Astrocyte of the cerebellum (primary cell): Measurements from ENCODE around the gene TLN1.

ENCODE experiments used
- DNase-seq: peaks from one replicate; pipeline ENCODE4 v3.0.0-alpha.2; 2011; ENCODE audit warnings: low read depth
- H3K4me3 ChIP-seq: 2 replicates; pipeline ENCODE4 v1.5.1; 2011; ENCODE audit warnings: mild to moderate bottlenecking, low read depth, low read length, moderate library complexity
- in situ Hi-C: cut with HindIII; loops from 2 replicates; pipeline ENCODE4 v1.10.0; 2017; ENCODE audit warnings: low sequenced_read_pairs
- TF ChIP-seq, protein P1 (sequence below): IDR thresholded peaks from 2 replicates; pipeline ENCODE4 v1.5.1; 2012; ENCODE audit warnings: low read length, low read depth, moderate library complexity, mild to moderate bottlenecking; ENCODE audit errors: missing control alignments

The TLN1 gene

GRCh38 chr9:35666045-35666444, 66.0 kb downstream of the TLN1 start:
- TF ChIP-seq, protein P1, sequence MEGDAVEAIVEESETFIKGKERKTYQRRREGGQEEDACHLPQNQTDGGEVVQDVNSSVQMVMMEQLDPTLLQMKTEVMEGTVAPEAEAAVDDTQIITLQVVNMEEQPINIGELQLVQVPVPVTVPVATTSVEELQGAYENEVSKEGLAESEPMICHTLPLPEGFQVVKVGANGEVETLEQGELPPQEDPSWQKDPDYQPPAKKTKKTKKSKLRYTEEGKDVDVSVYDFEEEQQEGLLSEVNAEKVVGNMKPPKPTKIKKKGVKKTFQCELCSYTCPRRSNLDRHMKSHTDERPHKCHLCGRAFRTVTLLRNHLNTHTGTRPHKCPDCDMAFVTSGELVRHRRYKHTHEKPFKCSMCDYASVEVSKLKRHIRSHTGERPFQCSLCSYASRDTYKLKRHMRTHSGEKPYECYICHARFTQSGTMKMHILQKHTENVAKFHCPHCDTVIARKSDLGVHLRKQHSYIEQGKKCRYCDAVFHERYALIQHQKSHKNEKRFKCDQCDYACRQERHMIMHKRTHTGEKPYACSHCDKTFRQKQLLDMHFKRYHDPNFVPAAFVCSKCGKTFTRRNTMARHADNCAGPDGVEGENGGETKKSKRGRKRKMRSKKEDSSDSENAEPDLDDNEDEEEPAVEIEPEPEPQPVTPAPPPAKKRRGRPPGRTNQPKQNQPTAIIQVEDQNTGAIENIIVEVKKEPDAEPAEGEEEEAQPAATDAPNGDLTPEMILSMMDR, result no peak
- in situ Hi-C loops, result no loop called here
- no peak for DNase-seq
- no peak overlapping the region for H3K4me3 ChIP-seq

GRCh38 chr9:35665471-35665818, 66.5 kb downstream of the TLN1 start:
- TF ChIP-seq, protein P1, result no peak
- in situ Hi-C loops, result no loop called here

GRCh38 chr9:35664531-35665470, 67.2 kb downstream of the TLN1 start, which contains the start of gene ARHGEF39:
TSS of gene ARHGEF39 (minus strand) at chr9:35665195. CDS start at chr9:35665169, 26 bp downstream.
- in situ Hi-C loops, result no loop called here
- no peak for DNase-seq
- H3K4me3 ChIP-seq, result peak within 1 kb of the TSS; percentile 48
- TF ChIP-seq, protein P1, result peak; percentile 28

More at GRCh38 chr9:35665471-35665818, 66.5 kb downstream of the TLN1 start:
- no peak for DNase-seq
- H3K4me3 ChIP-seq, result peak overlapping the region; percentile 48

GRCh38 chr9:35662437-35662836, 69.6 kb downstream of the TLN1 start:
- in situ Hi-C loops, result no loop called here
- TF ChIP-seq, protein P1, result no peak
- no peak overlapping the region for H3K4me3 ChIP-seq
- no peak for DNase-seq

- DNase-seq, result no peak
- TF ChIP-seq, protein P1, result no peak
- in situ Hi-C loops, result no loop called here
- H3K4me3 ChIP-seq, result no peak overlapping the region
Measured at GRCh38 chr9:35661756-35662350, 70.1 kb downstream of the TLN1 start.

DNA sequence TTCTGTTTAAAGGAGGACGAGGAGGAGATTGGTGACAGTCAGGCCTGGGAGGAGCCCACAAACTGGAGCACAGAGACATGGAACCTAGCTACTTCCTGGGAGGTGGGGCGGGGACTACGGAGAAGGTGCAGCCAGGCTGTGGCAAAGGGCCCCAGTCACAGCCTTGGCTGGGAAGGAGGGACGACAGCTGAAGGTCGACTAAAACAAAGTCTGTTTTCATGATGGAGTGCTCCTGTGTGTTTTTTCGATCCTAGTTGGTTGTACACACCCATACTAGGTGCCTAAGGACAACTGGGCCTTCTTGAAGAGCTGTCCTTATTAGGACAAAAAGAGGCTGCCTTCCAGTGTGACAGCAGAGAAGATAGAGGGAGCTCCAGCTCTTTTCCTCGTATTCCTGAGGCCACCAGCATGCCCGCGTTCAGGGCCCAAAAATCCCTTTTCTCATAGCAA, 71.0 kb downstream of the TLN1 start:
- in situ Hi-C loops, result no loop called here
- no peak overlapping the region for H3K4me3 ChIP-seq
- TF ChIP-seq, protein P1, result peak; percentile 45
- no peak for DNase-seq
